Glutamatergic neuron (in vitro differentiated cells): ENCODE results near the gene ADCK2. TPM values are rescaled to one million over a fixed set of nuclear protein-coding genes. Genes with fewer than 3 reads are reported as not detected.
"Not testable (repeated sequence)": the region's sequence is repeated elsewhere in the genome, so short reads cannot be mapped to it uniquely, and the experiment has no call there.

Experiments used
- DNase-seq: peaks from one replicate; pipeline ENCODE4 v3.0.0; 2022
- H3K27ac Mint-ChIP-seq: one replicate; pipeline ENCODE4 v1.8.0; 2020; ENCODE audit warnings: mild to moderate bottlenecking, mixed read lengths, inconsistent platforms; ENCODE audit not compliant: unreplicated experiment
- H3K27me3 Mint-ChIP-seq: one replicate; pipeline ENCODE4 v1.8.0; 2020; ENCODE audit warnings: mild to moderate bottlenecking, moderate library complexity, mixed read lengths, inconsistent platforms; ENCODE audit not compliant: unreplicated experiment
- H3K36me3 Mint-ChIP-seq: one replicate; pipeline ENCODE4 v1.8.0; 2020; ENCODE audit warnings: mild to moderate bottlenecking, mixed read lengths, inconsistent platforms; ENCODE audit not compliant: unreplicated experiment
- H3K4me1 Mint-ChIP-seq: one replicate; pipeline ENCODE4 v1.8.0; 2020; ENCODE audit warnings: mild to moderate bottlenecking, low read depth, mixed read lengths, inconsistent platforms; ENCODE audit not compliant: unreplicated experiment
- H3K4me3 Mint-ChIP-seq: one replicate; pipeline ENCODE4 v1.8.0; 2020; ENCODE audit warnings: mild to moderate bottlenecking, mixed read lengths, inconsistent platforms; ENCODE audit not compliant: unreplicated experiment
- H3K9me3 Mint-ChIP-seq: one replicate; pipeline ENCODE4 v1.8.0; 2020; ENCODE audit warnings: mild to moderate bottlenecking, moderate library complexity, mixed read lengths, inconsistent platforms; ENCODE audit not compliant: unreplicated experiment
- total RNA-seq: library from RNA; stranded (reverse); fragmentation: NEBNext Ultra II Directional; extraction: Animal tissue kit (Norgen Biotek cat#: 25700); gene quantifications from one replicate; pipeline ENCODE4 v1.2.1, GENCODE V29; 2021; ENCODE audit not compliant: unreplicated experiment
- TF ChIP-seq, protein P1 (sequence below): fragments of 200-600 bp; sonication (generic); IDR thresholded peaks from one replicate; pipeline ENCODE4 v1.5.0; 2021; ENCODE audit not compliant: partially characterized antibody, unreplicated experiment

Gene ADCK2
- total RNA-seq, 1 donor from 2014 or later: 9.1 TPM

- H3K27ac Mint-ChIP-seq: no peak overlapping the region
- H3K36me3 Mint-ChIP-seq: no peaks in the 10 kb centered on the region
- no peaks in the 10 kb centered on the region for H3K4me1 Mint-ChIP-seq
- H3K4me3 Mint-ChIP-seq: no peak overlapping the region
- no peaks in the 10 kb centered on the region for H3K27me3 Mint-ChIP-seq
- TF ChIP-seq, protein P1, sequence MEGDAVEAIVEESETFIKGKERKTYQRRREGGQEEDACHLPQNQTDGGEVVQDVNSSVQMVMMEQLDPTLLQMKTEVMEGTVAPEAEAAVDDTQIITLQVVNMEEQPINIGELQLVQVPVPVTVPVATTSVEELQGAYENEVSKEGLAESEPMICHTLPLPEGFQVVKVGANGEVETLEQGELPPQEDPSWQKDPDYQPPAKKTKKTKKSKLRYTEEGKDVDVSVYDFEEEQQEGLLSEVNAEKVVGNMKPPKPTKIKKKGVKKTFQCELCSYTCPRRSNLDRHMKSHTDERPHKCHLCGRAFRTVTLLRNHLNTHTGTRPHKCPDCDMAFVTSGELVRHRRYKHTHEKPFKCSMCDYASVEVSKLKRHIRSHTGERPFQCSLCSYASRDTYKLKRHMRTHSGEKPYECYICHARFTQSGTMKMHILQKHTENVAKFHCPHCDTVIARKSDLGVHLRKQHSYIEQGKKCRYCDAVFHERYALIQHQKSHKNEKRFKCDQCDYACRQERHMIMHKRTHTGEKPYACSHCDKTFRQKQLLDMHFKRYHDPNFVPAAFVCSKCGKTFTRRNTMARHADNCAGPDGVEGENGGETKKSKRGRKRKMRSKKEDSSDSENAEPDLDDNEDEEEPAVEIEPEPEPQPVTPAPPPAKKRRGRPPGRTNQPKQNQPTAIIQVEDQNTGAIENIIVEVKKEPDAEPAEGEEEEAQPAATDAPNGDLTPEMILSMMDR: no peak
- no peak for DNase-seq
- no peaks in the 10 kb centered on the region for H3K9me3 Mint-ChIP-seq
Measured at GRCh38 chr7:140738280-140738679, 65.5 kb downstream of the ADCK2 start.

DNA sequence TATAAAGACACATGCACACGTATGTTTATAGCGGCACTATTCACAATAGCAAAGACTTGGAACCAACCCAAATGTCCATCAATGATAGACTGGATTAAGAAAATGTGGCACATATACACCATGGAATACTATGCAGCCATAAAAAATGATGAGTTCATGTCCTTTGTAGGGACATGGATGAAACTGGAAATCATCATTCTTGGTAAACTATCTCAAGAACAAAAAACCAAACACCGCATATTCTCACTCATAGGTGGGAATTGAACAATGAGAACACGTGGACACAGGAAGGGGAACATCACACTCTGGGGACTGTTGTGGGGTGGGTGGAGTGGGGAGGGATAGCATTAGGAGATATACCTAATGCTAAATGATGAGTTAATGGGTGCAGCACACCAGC, 70.5 kb downstream of the ADCK2 start:
- not testable (repeated sequence) for H3K27me3 Mint-ChIP-seq, H3K4me3 Mint-ChIP-seq, H3K36me3 Mint-ChIP-seq, H3K27ac Mint-ChIP-seq, H3K9me3 Mint-ChIP-seq, DNase-seq, H3K4me1 Mint-ChIP-seq

GRCh38 chr7:140744005-140744404, 71.3 kb downstream of the ADCK2 start:
- no peaks in the 10 kb centered on the region for H3K4me1 Mint-ChIP-seq
- H3K27me3 Mint-ChIP-seq: no peaks in the 10 kb centered on the region
- DNase-seq: no peak
- peaks cover 2% of the 10 kb centered on the region for H3K9me3 Mint-ChIP-seq
- H3K27ac Mint-ChIP-seq: no peak overlapping the region
- H3K36me3 Mint-ChIP-seq: no peaks in the 10 kb centered on the region
- TF ChIP-seq, protein P1: no peak
- H3K4me3 Mint-ChIP-seq: no peak overlapping the region

Other genes with a start within 250 kb of the ADCK2 start
- 138 TPM for gene MKRN1, start 193.4 kb upstream of the ADCK2 start, total RNA-seq
- 64.7 TPM for gene DENND2A, start 32.1 kb upstream of the ADCK2 start, total RNA-seq
- gene NDUFB2, start 23.8 kb downstream of the ADCK2 start, total RNA-seq: 127 TPM